Sigmoid colon (tissue), 7 donors: ENCODE data around the gene IL1RAPL2. TPM values are rescaled to one million over a fixed set of nuclear protein-coding genes. Genes with fewer than 3 reads are reported as not detected.

Experiments used
- DNase-seq: peaks from one replicate; pipeline ENCODE4 v3.0.0-alpha.2; 2019
- H3K27ac ChIP-seq, 4 donors: fragments of 200-600 bp; sonication (generic); one replicate each; pipeline ENCODE4 v1.5.1; 2016 to 2019; ENCODE audit warnings: mild to moderate bottlenecking in 1 of 4
- H3K27me3 ChIP-seq, 3 donors: fragments of 200-600 bp; sonication (generic); one replicate each; pipeline ENCODE4 v1.5.1; 2019; ENCODE audit warnings: mild to moderate bottlenecking in 1 of 3
- H3K36me3 ChIP-seq, 4 donors: fragments of 200-600 bp; sonication (generic); one replicate each; pipeline ENCODE4 v1.5.1; 2016 to 2019
- H3K4me1 ChIP-seq, 4 donors: fragments of 200-600 bp; sonication (generic); one replicate each; pipeline ENCODE4 v1.5.1; 2017 to 2019
- H3K4me3 ChIP-seq, 4 donors: fragments of 200-600 bp; sonication (generic); one replicate each; pipeline ENCODE4 v1.5.1; 2017 to 2019; ENCODE audit warnings: mild to moderate bottlenecking in 2 of 4, moderate library complexity in 1 of 4
- H3K9me3 ChIP-seq, 4 donors: fragments of 200-600 bp in 3 of 4; sonication (generic) in 3 of 4; one replicate each; pipeline versions ENCODE4 v1.5.1 to v1.6.1; 2013 to 2019
- EP300 ChIP-seq, 4 donors: sonication (generic); formaldehyde crosslinking; IDR thresholded peaks; one replicate each; pipeline ENCODE4 v1.6.1; 2017; ENCODE audit warnings: antibody characterized with exemption in 4 of 4
- POLR2A ChIP-seq, 2 donors: fragments of 450-650 bp; IDR thresholded peaks; one replicate each; pipeline ENCODE4 v1.6.1; 2016; ENCODE audit warnings: antibody characterized with exemption in 2 of 2, mild to moderate bottlenecking in 2 of 2, moderate library complexity in 2 of 2
- POLR2AphosphoS5 ChIP-seq, 4 donors: sonication (generic); formaldehyde crosslinking; IDR thresholded peaks; one replicate each; pipeline ENCODE4 v1.6.1; 2017; ENCODE audit warnings: antibody characterized with exemption in 4 of 4
- WGBS, 2 donors: extraction: QIAGEN DNeasy Blood & Tissue Kit; methylation state at CpG; one replicate each; pipeline ENCODE4 v1.1.7; 2013; 5-methylcytosine and 5-hydroxymethylcytosine counted together
- intact Hi-C: fragments of 100-400 bp; cut with DNase I; formaldehyde crosslinking; loops from one replicate; pipeline ENCODE4 v1.15.1; 2023
- polyA plus RNA-seq, 3 donors: library from polyadenylated mRNA; stranded (reverse); fragments of 200-250 nt; gene quantifications; one replicate each; pipeline ENCODE4 v1.2.3, GENCODE V29; 2013
- total RNA-seq, 4 donors: library from RNA; depleted of rRNA; stranded (reverse); fragments of >200 nt; gene quantifications; one replicate each; pipeline ENCODE4 v1.1.0, GENCODE V29; 2016
- TF ChIP-seq, protein P1 (sequence below), 4 experiments: fragments of 450-650 bp in 3 of 4; fragments of 200-600 bp in 1 of 4; IDR thresholded peaks; one replicate each; pipeline ENCODE4 v1.5.1; 2016 to 2019; ENCODE audit warnings: antibody characterized with exemption in 4 of 4, mild to moderate bottlenecking in 3 of 4, moderate library complexity in 2 of 4
- donor health status: healthy with polysubstance abuse.
- donor health status: Bipolar disorder and iron deficiency.
- donor health status: healthy.

Gene IL1RAPL2
- total and polyA plus RNA-seq, 7 donors = 0.01 to 1.1 (median 0.79) TPM; not detected in 3

DNA sequence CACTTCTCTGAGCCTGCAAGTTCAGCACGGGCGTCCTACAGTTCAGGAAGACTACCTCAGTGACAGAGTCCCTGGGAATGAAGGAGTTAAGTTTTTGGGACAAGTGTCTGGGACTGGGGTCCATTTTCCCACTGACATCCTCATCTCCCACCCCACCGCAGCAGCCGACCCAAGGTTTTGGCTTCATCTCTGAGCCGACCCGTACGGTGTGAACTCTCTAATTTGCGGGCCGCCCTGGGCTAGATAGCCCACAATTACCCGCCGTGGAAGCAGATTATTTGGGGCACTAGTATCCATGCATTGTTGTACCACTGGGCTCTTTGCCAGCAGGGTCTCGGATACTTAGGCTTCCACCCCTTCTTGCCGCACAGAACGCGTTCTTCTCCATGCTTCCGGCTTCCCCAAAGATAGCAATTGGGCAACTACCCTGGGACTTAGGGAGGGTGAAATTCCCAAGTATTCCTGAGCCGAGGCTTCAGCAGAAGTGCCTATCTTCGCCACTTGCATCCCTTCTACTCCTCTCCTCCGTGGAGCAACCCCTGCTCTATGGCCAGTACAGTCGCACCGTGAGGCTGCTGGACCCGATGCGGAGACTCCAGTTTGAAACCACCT lies 2.4 kb downstream of the IL1RAPL2 start:
- no peaks in the 10 kb centered on the region for H3K36me3 ChIP-seq
- no peaks in the 10 kb centered on the region for H3K9me3 ChIP-seq
- no peaks in the 10 kb centered on the region for H3K4me1 ChIP-seq
- H3K4me3 ChIP-seq = no peak overlapping the region
- no peak for DNase-seq
- no peak overlapping the region for H3K27ac ChIP-seq
- intact Hi-C loops = no loop called here
- 7 to 18% methylated on average over 23 of the region's 23 CpGs for WGBS, 2 donors
- peaks cover 0 to 15% (median 0%) of the 10 kb centered on the region in 3 donors for H3K27me3 ChIP-seq
- TF ChIP-seq, protein P1, sequence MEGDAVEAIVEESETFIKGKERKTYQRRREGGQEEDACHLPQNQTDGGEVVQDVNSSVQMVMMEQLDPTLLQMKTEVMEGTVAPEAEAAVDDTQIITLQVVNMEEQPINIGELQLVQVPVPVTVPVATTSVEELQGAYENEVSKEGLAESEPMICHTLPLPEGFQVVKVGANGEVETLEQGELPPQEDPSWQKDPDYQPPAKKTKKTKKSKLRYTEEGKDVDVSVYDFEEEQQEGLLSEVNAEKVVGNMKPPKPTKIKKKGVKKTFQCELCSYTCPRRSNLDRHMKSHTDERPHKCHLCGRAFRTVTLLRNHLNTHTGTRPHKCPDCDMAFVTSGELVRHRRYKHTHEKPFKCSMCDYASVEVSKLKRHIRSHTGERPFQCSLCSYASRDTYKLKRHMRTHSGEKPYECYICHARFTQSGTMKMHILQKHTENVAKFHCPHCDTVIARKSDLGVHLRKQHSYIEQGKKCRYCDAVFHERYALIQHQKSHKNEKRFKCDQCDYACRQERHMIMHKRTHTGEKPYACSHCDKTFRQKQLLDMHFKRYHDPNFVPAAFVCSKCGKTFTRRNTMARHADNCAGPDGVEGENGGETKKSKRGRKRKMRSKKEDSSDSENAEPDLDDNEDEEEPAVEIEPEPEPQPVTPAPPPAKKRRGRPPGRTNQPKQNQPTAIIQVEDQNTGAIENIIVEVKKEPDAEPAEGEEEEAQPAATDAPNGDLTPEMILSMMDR (IDR thresholded peaks at IDR 0.05) = no peak

DNA sequence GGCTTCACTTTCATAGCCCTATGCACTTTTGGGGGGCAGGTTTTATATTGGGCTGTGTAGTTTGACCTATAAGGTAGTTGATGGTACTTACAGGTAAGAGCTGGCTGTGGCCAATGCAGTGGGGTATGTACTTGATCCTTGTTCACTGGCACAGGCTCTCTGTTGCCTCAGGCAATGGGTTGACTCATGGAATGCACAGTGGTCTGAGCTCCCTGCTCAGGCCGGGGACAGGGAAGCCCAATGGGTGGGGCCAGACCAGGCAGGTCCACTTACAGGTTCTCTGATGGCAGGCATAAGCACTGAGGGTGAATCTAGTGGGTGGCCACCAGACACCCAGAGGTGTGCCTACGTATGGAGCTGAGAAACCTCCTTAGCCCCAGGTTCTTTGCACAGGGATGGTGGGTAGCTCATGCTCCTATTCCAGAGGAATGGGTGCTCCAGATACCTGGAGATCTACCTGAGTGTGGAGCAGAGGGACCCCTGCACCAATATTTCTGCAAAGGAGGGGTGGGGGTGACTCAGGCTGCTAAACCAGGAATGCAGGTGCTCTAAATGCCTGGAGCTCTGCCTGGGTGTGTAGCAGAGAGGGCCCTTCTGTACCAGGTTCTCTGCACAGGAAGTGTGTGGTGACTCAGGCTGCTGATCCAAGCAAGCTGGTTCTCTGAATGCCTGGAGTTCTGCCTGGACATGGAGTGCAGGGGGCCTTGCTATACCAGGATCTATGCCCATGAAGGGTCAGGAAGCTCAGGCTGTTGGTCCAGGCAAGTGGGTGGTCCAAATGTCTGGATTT lies 52.3 kb downstream of the IL1RAPL2 start:
- H3K4me3 ChIP-seq = no peak overlapping the region
- TF ChIP-seq POLR2AphosphoS5 (IDR thresholded peaks at IDR 0.05) = no peak
- no peak for TF ChIP-seq EP300 (IDR thresholded peaks at IDR 0.05)
- TF ChIP-seq POLR2A (IDR thresholded peaks at IDR 0.05) = no peak
- H3K36me3 ChIP-seq = no peaks in the 10 kb centered on the region
- no peaks in the 10 kb centered on the region for H3K4me1 ChIP-seq
- H3K9me3 ChIP-seq = no peaks in the 10 kb centered on the region
- intact Hi-C loops = no loop called here
- no peak overlapping the region for H3K27ac ChIP-seq
- peak; percentile 40 for DNase-seq
- WGBS, 2 donors = 71 to 87% methylated on average over 2 of the region's 2 CpGs
- H3K27me3 ChIP-seq = no peaks in the 10 kb centered on the region

DNA sequence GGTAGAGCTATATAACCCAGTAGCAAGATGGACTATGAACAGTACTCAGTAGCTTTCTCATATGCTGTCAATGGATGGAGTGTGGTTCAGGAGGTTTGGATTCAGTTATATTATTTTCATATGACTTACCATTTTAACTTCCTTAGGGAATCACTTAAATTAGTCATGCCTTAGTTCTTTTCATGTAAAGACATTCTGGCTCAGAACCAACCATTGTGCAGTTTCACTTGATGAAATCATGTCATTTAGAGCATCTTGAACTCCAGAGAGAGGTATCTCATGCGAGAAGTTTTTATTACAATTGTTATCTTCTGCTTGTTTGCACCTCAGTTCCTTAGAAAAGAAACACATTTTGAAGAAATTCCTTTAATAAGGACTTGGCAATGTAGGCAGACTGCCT lies 55.8 kb downstream of the IL1RAPL2 start:
- no peaks in the 10 kb centered on the region for H3K27me3 ChIP-seq
- WGBS, 2 donors = 42 to 78% methylated on average over 1 of the region's 1 CpG
- intact Hi-C loops = no loop called here

DNA sequence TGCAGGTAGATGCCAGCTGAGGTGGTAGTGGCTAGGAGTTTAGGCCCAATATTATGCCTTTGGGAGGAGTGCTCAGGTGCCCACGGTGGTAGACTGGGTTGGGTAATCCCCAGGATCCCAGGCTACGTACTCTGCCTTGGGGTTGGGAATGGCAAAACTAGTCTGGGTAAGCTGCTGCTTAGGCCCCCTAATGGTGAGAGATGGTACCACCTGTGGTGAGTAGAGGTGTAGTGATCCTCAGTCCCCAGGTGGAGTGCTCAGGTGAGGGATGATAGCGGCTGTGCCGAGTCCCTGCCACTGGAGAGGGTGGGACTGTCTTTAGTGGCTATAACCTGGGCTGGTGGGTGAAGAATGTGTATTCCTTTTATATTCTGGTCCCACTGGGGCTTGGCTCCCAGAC lies 75.2 kb downstream of the IL1RAPL2 start:
- H3K4me1 ChIP-seq = no peaks in the 10 kb centered on the region
- WGBS, 2 donors = 91 to 92% methylated on average over 4 of the region's 4 CpGs
- DNase-seq = peak; percentile 22
- no peaks in the 10 kb centered on the region for H3K9me3 ChIP-seq
- TF ChIP-seq, protein P1 (IDR thresholded peaks at IDR 0.05) = no peak
- TF ChIP-seq POLR2AphosphoS5 (IDR thresholded peaks at IDR 0.05) (no peak), POLR2A (IDR thresholded peaks at IDR 0.05) (no peak), EP300 (IDR thresholded peaks at IDR 0.05) (no peak)
- H3K27me3 ChIP-seq = no peaks in the 10 kb centered on the region
- H3K27ac ChIP-seq = no peak overlapping the region
- intact Hi-C loops = no loop called here
- H3K36me3 ChIP-seq = no peaks in the 10 kb centered on the region
- no peak overlapping the region for H3K4me3 ChIP-seq

More for the DNA sequence above, 55.8 kb downstream of the IL1RAPL2 start:
- Histone ChIP-seq H3K4me3 (no peak overlapping the region), H3K27ac (no peak overlapping the region), H3K9me3 (no peaks in the 10 kb centered on the region), H3K36me3 (no peaks in the 10 kb centered on the region), H3K4me1 (no peaks in the 10 kb centered on the region)
- no peak for DNase-seq
- TF ChIP-seq, protein P1 (IDR thresholded peaks at IDR 0.05) = no peak
- TF ChIP-seq EP300 (IDR thresholded peaks at IDR 0.05) (no peak), POLR2A (IDR thresholded peaks at IDR 0.05) (no peak), POLR2AphosphoS5 (IDR thresholded peaks at IDR 0.05) (no peak)

DNA sequence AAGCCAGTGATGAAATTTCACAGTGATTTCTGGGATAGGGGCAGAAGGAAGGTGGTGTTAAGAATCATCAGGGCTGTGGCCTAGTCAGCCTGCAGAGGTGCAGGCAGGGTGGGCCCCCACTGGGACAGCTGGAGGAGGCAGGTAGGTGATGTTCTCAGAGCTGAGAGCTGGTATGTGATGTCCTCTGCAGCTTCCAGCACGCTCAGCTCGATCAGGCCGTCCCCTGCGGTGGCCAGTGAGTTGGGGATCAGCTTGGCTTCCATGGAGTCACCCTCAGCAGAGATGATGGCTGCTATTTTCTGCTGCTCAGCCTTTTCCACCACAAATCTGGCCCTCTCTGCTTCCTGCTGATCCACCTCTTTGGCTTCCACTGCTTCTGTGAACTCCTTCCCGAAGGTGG lies 81.1 kb downstream of the IL1RAPL2 start:
- Histone ChIP-seq H3K36me3 (no peaks in the 10 kb centered on the region), H3K9me3 (no peaks in the 10 kb centered on the region), H3K4me1 (no peaks in the 10 kb centered on the region), H3K4me3 (no peak overlapping the region), H3K27me3 (no peaks in the 10 kb centered on the region), H3K27ac (no peak overlapping the region)
- intact Hi-C loops = no loop called here
- no peak for DNase-seq
- TF ChIP-seq, protein P1 (IDR thresholded peaks at IDR 0.05) = no peak
- no peak for TF ChIP-seq POLR2AphosphoS5 (IDR thresholded peaks at IDR 0.05)
- no peak for TF ChIP-seq EP300 (IDR thresholded peaks at IDR 0.05)
- no peak for TF ChIP-seq POLR2A (IDR thresholded peaks at IDR 0.05)
- 91 to 97% methylated on average over 5 of the region's 5 CpGs for WGBS, 2 donors
